Cerebellar nuclear complex (tissue), 1 donor: Measurements from ENCODE around the gene TBRG4.

Source experiments
- DNase-seq, 2 experiments: peaks; one replicate each; lab custom pipeline; 2025; lab: John Stamatoyannopoulos, UW

TBRG4 gene

GRCh38 chr7:45143616-45144015, 32.1 kb upstream of the TBRG4 start:
- DNase-seq = no peak

GRCh38 chr7:45140827-45141226, 29.3 kb upstream of the TBRG4 start:
- DNase-seq = no peak

- DNase-seq = no peak
These were observed 27.2 kb upstream of the TBRG4 start for GRCh38 chr7:45138433-45139267.

GRCh38 chr7:45136106-45137060, 24.9 kb upstream of the TBRG4 start:
- peak; percentile 12 to 66 for DNase-seq

- DNase-seq = no peak
These were observed 22.4 kb upstream of the TBRG4 start for GRCh38 chr7:45133877-45134276.

- DNase-seq = no peak
These were observed 21.9 kb upstream of the TBRG4 start for GRCh38 chr7:45133352-45133751.

GRCh38 chr7:45132708-45133320, 21.3 kb upstream of the TBRG4 start:
- DNase-seq = no peak

GRCh38 chr7:45131891-45132290, 20.4 kb upstream of the TBRG4 start:
- no peak for DNase-seq

GRCh38 chr7:45130910-45131309, 19.4 kb upstream of the TBRG4 start:
- no peak for DNase-seq

- no peak for DNase-seq
These were observed 18.4 kb upstream of the TBRG4 start for GRCh38 chr7:45129906-45130305.

GRCh38 chr7:45129181-45129800, 17.8 kb upstream of the TBRG4 start:
- DNase-seq = peak in 1 of 2 experiments; percentile 35

GRCh38 chr7:45126920-45127319, 15.4 kb upstream of the TBRG4 start:
- DNase-seq = no peak

- DNase-seq = no peak
These were observed 14.7 kb upstream of the TBRG4 start for GRCh38 chr7:45126201-45126600.

- DNase-seq = no peak
These were observed 13.9 kb upstream of the TBRG4 start for GRCh38 chr7:45125193-45125904.

GRCh38 chr7:45123913-45124710, 12.6 kb upstream of the TBRG4 start:
- no peak for DNase-seq

- DNase-seq = no peak
These were observed 11.7 kb upstream of the TBRG4 start for GRCh38 chr7:45122975-45123860.

GRCh38 chr7:45119550-45119949, 8.1 kb upstream of the TBRG4 start:
- DNase-seq = no peak

GRCh38 chr7:45118889-45119331, 7.4 kb upstream of the TBRG4 start:
- DNase-seq = no peak

GRCh38 chr7:45118292-45118691, 6.8 kb upstream of the TBRG4 start:
- DNase-seq = no peak
